Renal cortex interstitium (tissue), 11 donors: ENCODE data around the gene CASZ1. TPM values are rescaled to one million over a fixed set of nuclear protein-coding genes. Genes with fewer than 3 reads are reported as not detected.

Experiments
- DNase-seq, 11 donors: peaks; one replicate each; pipeline ENCODE4 v3.0.0-alpha.2; 2013; ENCODE audit warnings: low read depth in 9 of 11, low spot score in 4 of 11; ENCODE audit errors: extremely low read depth in 1 of 11
- polyA plus RNA-seq, 3 donors: library from polyadenylated mRNA; unstranded; fragments of 120-200 nt; gene quantifications; one replicate each; pipeline ENCODE4 v1.2.1, GENCODE V29; 2013; ENCODE audit not compliant: insufficient read length in 3 of 3

The CASZ1 gene
- polyA plus RNA-seq, 3 donors: 15.7 to 28.3 (median 18.4) TPM

DNA sequence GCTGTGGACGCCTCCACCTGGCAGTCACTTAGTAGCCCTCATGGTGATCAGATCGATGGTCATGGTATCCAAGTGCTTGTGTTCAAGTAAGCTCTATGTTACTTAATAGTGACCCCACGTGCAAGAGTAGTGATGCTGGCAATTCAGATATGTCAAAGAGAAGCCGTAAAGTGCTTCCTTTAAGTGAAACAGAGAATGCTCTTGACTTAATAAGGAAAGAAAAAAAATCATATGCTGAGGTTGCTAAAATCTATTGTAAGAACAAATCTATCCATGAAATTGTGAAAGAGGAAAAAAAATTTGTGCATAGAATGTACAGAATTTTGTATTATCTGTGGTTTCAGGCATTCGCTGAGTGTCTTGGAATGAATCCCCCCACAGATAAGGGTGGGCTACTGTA is 207.8 kb downstream of the CASZ1 start:
- DNase-seq: no peak

Other genes starting within 250 kb of the CASZ1 start
- 100 to 1,000 TPM; 289 to 315 (median 313) TPM for gene TARDBP, start 216.0 kb upstream of the CASZ1 start, polyA plus RNA-seq